ENCODE measurements around the gene BSDC1.

- TF ChIP-seq POLR2AphosphoS5 (IDR thresholded peaks at IDR 0.05; ENCODE audit: low read depth, low read length) (no peak), ZSCAN5A (CRISPR knock-in tag; IDR thresholded peaks at IDR 0.05; ENCODE audit: borderline replicate concordance) (no peak), REST (IDR thresholded peaks at IDR 0.05; ENCODE audit: borderline replicate concordance in 1 of 2, low read depth in 1 of 2, low read length in 2 of 2) (no peak), TEF (CRISPR knock-in tag; IDR thresholded peaks at IDR 0.05) (no peak), MYNN (CRISPR knock-in tag; IDR thresholded peaks at IDR 0.05; ENCODE audit: low read depth) (no peak), RNF219 (CRISPR knock-in tag; IDR thresholded peaks at IDR 0.05) (no peak), NFE2L2 (IDR thresholded peaks at IDR 0.05; ENCODE audit: low read length) (no peak), MTA1 (CRISPR knock-in tag; IDR thresholded peaks at IDR 0.05; ENCODE audit: borderline replicate concordance) (no peak)
These were observed 12.4 kb upstream of the BSDC1 start for GRCh38 chr1:32406629-32407111.

Measured in HepG2 (cell line).